H1 (cell line): ENCODE data around the gene ZHX3. TPM values are rescaled to one million over a fixed set of nuclear protein-coding genes. Genes with fewer than 3 reads are reported as not detected.

Source experiments
- ATF3 ChIP-seq: IDR thresholded peaks from 2 replicates; pipeline ENCODE4 v1.6.1; 2011; ENCODE audit warnings: low read depth, mild to moderate bottlenecking, low read length; ENCODE audit not compliant: insufficient read depth
- BACH1 ChIP-seq: IDR thresholded peaks from 2 replicates; pipeline ENCODE4 v1.6.1; 2012; ENCODE audit warnings: low read length, improper control_type of control experiment
- PHF8 ChIP-seq: fragments of 200-600 bp; sonication (generic); conservative IDR thresholded peaks from 2 replicates; pipeline ENCODE4 v1.7.1; 2012; ENCODE audit warnings: low read depth, mild to moderate bottlenecking, inconsistent platforms, low read length, moderate library complexity
- SUZ12 ChIP-seq: fragments of 200-600 bp; sonication (generic); IDR thresholded peaks from 2 replicates; pipeline ENCODE4 v1.6.1; 2012; ENCODE audit warnings: mild to moderate bottlenecking, inconsistent platforms, low read length, moderate library complexity, mixed read lengths
- polyA plus RNA-seq, 7 experiments: library from polyadenylated mRNA; depleted of rRNA in 3 of 7; stranded (reverse) in 5 of 7; unstranded in 2 of 7; fragments of >200 nt in 5 of 7; fragments of 200-250 nt in 2 of 7; gene quantifications; 1 replicate in 5 of 7; 2 replicates in 1 of 7; 4 replicates in 1 of 7; pipeline versions ENCODE4 v1.2.1 to v1.2.3, GENCODE V29; 2011 to 2013; ENCODE audit warnings: missing spikeins in 2 of 7, mixed read lengths in 2 of 7
- total RNA-seq: library from RNA; stranded (reverse); fragmentation: NEBNext Ultra II Directional; extraction: Animal tissue kit (Norgen Biotek cat#: 25700); gene quantifications from 2 replicates; pipeline ENCODE4 v1.2.1, GENCODE V29; 2021

The ZHX3 gene
- total and polyA plus RNA-seq, 2 of the 8 experiments (the other 6 are each of a cell fraction or from before 2014, with no cell fraction given), result 1.00 to 7.8 TPM

- TF ChIP-seq BACH1 (no peak), SUZ12 (no peak), ATF3 (no peak), PHF8 (no peak)
- TF ChIP-seq, all 59 proteins: peak for 0
Measured at GRCh38 chr20:41175201-41175651, 142.3 kb downstream of the ZHX3 start (continued).
